Keratinocyte (primary cell): ENCODE measurements around the gene STEAP1. TPM values are rescaled to one million over a fixed set of nuclear protein-coding genes. Genes with fewer than 3 reads are reported as not detected.
"Not testable (repeated sequence)": the region's sequence is repeated elsewhere in the genome, so short reads cannot be mapped to it uniquely, and the experiment has no call there.

ENCODE experiments used
- DNase-seq: peaks from one replicate; pipeline ENCODE4 v3.0.0-alpha.2; 2011; ENCODE audit warnings: low read depth, missing footprints, low spot score
- FAIRE-seq: peaks from 2 replicates; lab custom pipeline; 2011; peaks lifted over from hg19 to GRCh38; lab: Jason Lieb, UNC
- H2AFZ ChIP-seq: 2 replicates; pipeline ENCODE4 v1.6.0; 2012; ENCODE audit warnings: low read length, control low read depth, inconsistent platforms; ENCODE audit not compliant: control insufficient read depth
- H3K27ac ChIP-seq: 2 replicates; pipeline ENCODE4 v1.5.1; 2011; ENCODE audit warnings: low read length; ENCODE audit not compliant: control insufficient read depth, insufficient read depth
- H3K27me3 ChIP-seq: 3 replicates; pipeline ENCODE4 v1.6.0; 2011; ENCODE audit warnings: low read length; ENCODE audit not compliant: control insufficient read depth, insufficient read depth; ENCODE audit errors: extremely low read depth
- H3K36me3 ChIP-seq, 2 experiments: 2 replicates in 1 of 2; 3 replicates in 1 of 2; pipeline ENCODE4 v1.5.1; 2011; ENCODE audit warnings: low read length in 2 of 2, mild to moderate bottlenecking in 1 of 2; ENCODE audit not compliant: control insufficient read depth in 2 of 2, insufficient read depth in 2 of 2; ENCODE audit errors: extremely low read depth in 1 of 2
- H3K4me1 ChIP-seq: 3 replicates; pipeline ENCODE4 v1.5.1; 2011; ENCODE audit warnings: low read length; ENCODE audit not compliant: control insufficient read depth, insufficient read depth; ENCODE audit errors: extremely low read depth
- H3K4me2 ChIP-seq: 3 replicates; pipeline ENCODE4 v1.6.0; 2011; ENCODE audit warnings: low read depth, low read length; ENCODE audit not compliant: control insufficient read depth, insufficient read depth; ENCODE audit errors: extremely low read depth
- H3K4me3 ChIP-seq, 3 experiments: fragments of 200-600 bp in 1 of 3; sonication (generic) in 1 of 3; 2 replicates in 2 of 3; 3 replicates in 1 of 3; pipeline ENCODE4 v1.5.1; 2011 to 2016; ENCODE audit warnings: low read length in 3 of 3, mild to moderate bottlenecking in 3 of 3, control low read depth in 2 of 3, inconsistent platforms in 1 of 3, low read depth in 1 of 3, mixed read lengths in 1 of 3, mixed run types in 1 of 3, moderate library complexity in 1 of 3; ENCODE audit not compliant: control insufficient read depth in 2 of 3, insufficient read depth in 2 of 3; ENCODE audit errors: extremely low read depth in 1 of 3
- H3K79me2 ChIP-seq: 2 replicates; pipeline ENCODE4 v1.6.0; 2012; ENCODE audit warnings: low read length; ENCODE audit not compliant: control insufficient read depth, insufficient read depth
- H3K9ac ChIP-seq: 3 replicates; pipeline ENCODE4 v1.6.0; 2011; ENCODE audit warnings: low read length; ENCODE audit not compliant: control insufficient read depth, insufficient read depth; ENCODE audit errors: extremely low read depth
- H3K9me1 ChIP-seq: 3 replicates; pipeline ENCODE4 v1.6.0; 2011; ENCODE audit warnings: low read length; ENCODE audit not compliant: control insufficient read depth, insufficient read depth; ENCODE audit errors: extremely low read depth
- H3K9me3 ChIP-seq: 2 replicates; pipeline ENCODE4 v1.5.1; 2012; ENCODE audit warnings: low read depth, low read length; ENCODE audit not compliant: control insufficient read depth
- H4K20me1 ChIP-seq: 3 replicates; pipeline ENCODE4 v1.6.0; 2011; ENCODE audit warnings: low read length; ENCODE audit not compliant: control insufficient read depth, insufficient read depth; ENCODE audit errors: extremely low read depth
- CTCF ChIP-seq, 3 experiments: IDR thresholded peaks in 1 of 3; conservative IDR thresholded peaks in 1 of 3; optimal IDR thresholded peaks in 1 of 3; 2 replicates in 2 of 3; 3 replicates in 1 of 3; pipeline versions ENCODE3 to v1.5.1; 2011; ENCODE audit warnings: low read length in 3 of 3, mild to moderate bottlenecking in 3 of 3, moderate library complexity in 2 of 3, control low read depth in 1 of 3, inconsistent platforms in 1 of 3; ENCODE audit not compliant: insufficient read depth in 2 of 3; ENCODE audit errors: extremely low read depth in 1 of 3
- dilution Hi-C: fragments of 300-500 bp; cut with MboI; formaldehyde crosslinking; loops from one replicate; pipeline ENCODE4 v1.7.0; 2020; ENCODE audit warnings: low sequenced_read_pairs; ENCODE audit not compliant: extremely low pct_ligation_motif_present
- polyA minus RNA-seq, 3 experiments: library from RNA; depleted of rRNA, polyadenylated mRNA; stranded (reverse); fragments of >200 nt; gene quantifications; 1 replicate in 1 of 3; 2 replicates in 1 of 3; 3 replicates in 1 of 3; pipeline ENCODE4 v1.2.3, GENCODE V29; 2011
- polyA plus RNA-seq, 5 experiments: library from polyadenylated mRNA; depleted of rRNA in 3 of 5; stranded (reverse) in 3 of 5; stranded (forward) in 1 of 5; unstranded in 1 of 5; fragments of >200 nt; gene quantifications; 1 replicate in 1 of 5; 2 replicates in 3 of 5; 3 replicates in 1 of 5; pipeline versions ENCODE4 v1.2.1 to v1.2.3, GENCODE V29; 2011 to 2012; ENCODE audit warnings: missing spikeins in 2 of 5, low read depth in 1 of 5, low replicate concordance in 1 of 5

The STEAP1 gene
- polyA plus RNA-seq (7.7 to 19.0 TPM (median 16.7 TPM) in 3 replicates), polyA minus RNA-seq (1.5 to 5.3 TPM (median 2.1 TPM) in 3 replicates)
- 2.9 TPM for polyA plus RNA-seq (2011; ENCODE audit: low read depth)
- polyA plus RNA-seq (2011; cell fraction: cytosol; rRNA removed), result 5.2 and 12.6 TPM in 2 replicates
- polyA plus RNA-seq (2011; cell fraction: nucleus; rRNA removed), result 11.3 and 19.3 TPM in 2 replicates
- polyA plus RNA-seq (2012; ENCODE audit: low replicate concordance), result 3.0 and 12.4 TPM in 2 replicates
- not detected for polyA minus RNA-seq (2011; cell fraction: cytosol; rRNA and poly(A)+ RNA removed)
- polyA minus RNA-seq (2011; cell fraction: nucleus; rRNA and poly(A)+ RNA removed), result 1.6 and 3.6 TPM in 2 replicates

DNA sequence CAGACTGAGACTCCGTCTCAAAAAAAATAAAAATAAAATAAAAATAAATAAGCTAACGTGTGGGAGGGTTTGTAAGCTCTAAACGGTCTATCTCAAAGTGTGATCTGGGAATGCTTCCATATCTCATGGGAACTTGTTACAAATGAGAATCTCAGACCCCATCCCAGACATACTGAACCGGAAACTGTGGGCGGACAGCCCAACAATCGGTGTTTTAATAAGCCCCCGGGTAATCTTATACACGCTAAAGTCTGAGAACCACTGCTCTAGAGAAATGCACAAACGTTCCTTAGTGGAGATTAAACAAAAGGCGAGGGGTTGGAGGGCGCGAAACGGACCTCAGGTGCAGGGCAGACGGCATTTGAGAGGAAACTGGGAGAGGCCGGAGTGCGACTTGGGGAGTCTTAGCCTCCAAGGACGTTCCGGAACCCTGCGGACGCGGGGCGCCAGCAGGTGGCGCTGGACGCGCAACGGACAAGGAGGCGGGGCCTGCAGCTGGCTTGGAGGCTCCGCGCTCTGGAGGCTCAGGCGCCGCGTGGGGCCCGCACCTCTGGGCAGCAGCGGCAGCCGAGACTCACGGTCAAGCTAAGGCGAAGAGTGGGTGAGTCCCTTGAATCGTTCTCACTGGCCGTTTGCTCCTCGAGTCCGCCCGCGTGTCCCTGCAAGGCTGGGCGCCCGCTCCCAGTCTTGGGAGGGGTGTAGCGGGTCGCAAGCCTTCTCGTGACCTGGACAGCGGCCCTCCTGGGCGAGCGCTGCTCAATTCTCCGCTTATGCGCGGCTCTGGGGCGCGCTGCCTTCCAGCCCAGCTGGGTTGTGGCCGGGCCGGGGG lies at the start of gene STEAP1:
TSS of gene STEAP1 (plus strand) at position 527 of the 829 bp plus-strand sequence. CDS start 5,320 bp downstream, outside the sequence.
- Histone ChIP-seq H3K9ac (peak within 1 kb of the TSS; percentile 77), H3K4me1 (peaks cover 13% of the 10 kb centered on the region), H3K4me2 (peak within 1 kb of the TSS; percentile 74), H2AFZ (peak within 1 kb of the TSS; percentile 95), H3K27ac (peak within 1 kb of the TSS; percentile 45), H3K4me3 (peak within 1 kb of the TSS; percentile 55 to 74 (median 61))
- peak; percentile 43 to 91 (median 56) for TF ChIP-seq CTCF (optimal IDR thresholded peaks at IDR 0.05 in 1 of 3, IDR thresholded peaks at IDR 0.05 in 1 of 3, conservative IDR thresholded peaks at IDR 0.05 in 1 of 3; ENCODE audit: extremely low read depth in 1 of 3, insufficient read depth in 2 of 3, low read length in 3 of 3)
- H3K27me3 ChIP-seq, FAIRE-seq, H4K20me1 ChIP-seq, H3K9me1 ChIP-seq, H3K36me3 ChIP-seq, dilution Hi-C loops, H3K9me3 ChIP-seq, H3K79me2 ChIP-seq: not testable (repeated sequence)
- peak; percentile 48 for DNase-seq

- H3K27me3 ChIP-seq, result peaks cover 18% of the 10 kb centered on the region
- H3K4me1 ChIP-seq, H3K36me3 ChIP-seq, H3K4me2 ChIP-seq, H3K9ac ChIP-seq, DNase-seq, H3K9me3 ChIP-seq, H3K79me2 ChIP-seq, H3K4me3 ChIP-seq, dilution Hi-C loops, H4K20me1 ChIP-seq, H2AFZ ChIP-seq, H3K27ac ChIP-seq, H3K9me1 ChIP-seq, FAIRE-seq: not testable (repeated sequence)
Measured at GRCh38 chr7:90114972-90115371, 39.3 kb upstream of the STEAP1 start.
